Stimulated activated CD4-positive, alpha-beta T cell treated with anti-CD3 and anti-CD28 coated beads, TNF-alpha, amount 100 ng/mL, for 4 hours (primary cell): ENCODE data around the gene TNRC18.
"Not testable (repeated sequence)": the region's sequence is repeated elsewhere in the genome, so short reads cannot be mapped to it uniquely, and the experiment has no call there.

Experiments
- DNase-seq, 3 experiments: peaks; one replicate each; pipeline ENCODE4 v3.0.0-alpha.2; 2020; ENCODE audit warnings: low read depth in 3 of 3

The TNRC18 gene

DNA sequence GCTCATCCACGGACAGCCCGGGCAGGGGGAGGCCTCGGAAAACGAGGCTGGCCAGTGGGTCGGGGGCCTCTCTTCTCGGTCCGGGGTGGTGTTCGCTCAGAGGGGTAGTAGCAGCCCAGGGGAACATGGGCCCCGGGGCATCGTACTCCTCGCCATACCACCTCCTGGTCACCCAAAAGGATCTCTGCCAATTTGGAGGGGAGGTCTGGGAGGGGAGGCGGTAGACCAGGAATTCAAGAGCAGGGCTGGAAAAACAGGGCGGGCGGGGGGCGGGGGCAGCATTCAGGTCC, 73.5 kb downstream of the TNRC18 start:
- no peak for DNase-seq

- no peak for DNase-seq
Measured at GRCh38 chr7:5349437-5350173, 74.0 kb downstream of the TNRC18 start.

DNA sequence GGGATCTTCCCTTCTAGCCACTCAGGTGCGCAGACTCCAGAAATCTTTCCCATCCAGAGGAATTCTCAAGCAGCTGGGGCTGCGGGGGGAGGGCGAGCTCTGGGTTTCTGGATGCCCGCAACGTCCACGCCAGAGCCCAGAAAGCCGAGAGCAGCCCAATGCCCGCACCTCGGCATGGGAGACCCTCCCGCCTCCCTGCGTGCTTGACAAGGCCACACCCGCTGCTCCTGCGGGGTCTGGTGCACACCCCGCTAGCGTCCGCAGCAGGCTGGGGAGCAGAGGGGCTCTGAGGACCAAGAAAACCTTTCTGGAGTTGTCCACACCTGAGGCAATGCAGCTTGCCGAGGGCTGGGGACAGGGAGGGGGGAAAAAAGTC, 74.6 kb downstream of the TNRC18 start:
- no peak for DNase-seq

GRCh38 chr7:5348134-5349004, 75.3 kb downstream of the TNRC18 start:
- no peak for DNase-seq

- DNase-seq, result no peak
Measured at GRCh38 chr7:5345671-5346070, 78.0 kb downstream of the TNRC18 start.

GRCh38 chr7:5345171-5345570, 78.5 kb downstream of the TNRC18 start:
- no peak for DNase-seq

GRCh38 chr7:5344342-5344741, 79.3 kb downstream of the TNRC18 start:
- no peak for DNase-seq

GRCh38 chr7:5343884-5344283, 79.8 kb downstream of the TNRC18 start:
- DNase-seq, result no peak

- no peak for DNase-seq
Measured at GRCh38 chr7:5342631-5343030, 81.0 kb downstream of the TNRC18 start.

- DNase-seq, result no peak
Measured at GRCh38 chr7:5339955-5340354, 83.7 kb downstream of the TNRC18 start.

GRCh38 chr7:5337047-5337446, 86.6 kb downstream of the TNRC18 start:
- no peak for DNase-seq

GRCh38 chr7:5334671-5335070, 89.0 kb downstream of the TNRC18 start:
- DNase-seq, result no peak

DNA sequence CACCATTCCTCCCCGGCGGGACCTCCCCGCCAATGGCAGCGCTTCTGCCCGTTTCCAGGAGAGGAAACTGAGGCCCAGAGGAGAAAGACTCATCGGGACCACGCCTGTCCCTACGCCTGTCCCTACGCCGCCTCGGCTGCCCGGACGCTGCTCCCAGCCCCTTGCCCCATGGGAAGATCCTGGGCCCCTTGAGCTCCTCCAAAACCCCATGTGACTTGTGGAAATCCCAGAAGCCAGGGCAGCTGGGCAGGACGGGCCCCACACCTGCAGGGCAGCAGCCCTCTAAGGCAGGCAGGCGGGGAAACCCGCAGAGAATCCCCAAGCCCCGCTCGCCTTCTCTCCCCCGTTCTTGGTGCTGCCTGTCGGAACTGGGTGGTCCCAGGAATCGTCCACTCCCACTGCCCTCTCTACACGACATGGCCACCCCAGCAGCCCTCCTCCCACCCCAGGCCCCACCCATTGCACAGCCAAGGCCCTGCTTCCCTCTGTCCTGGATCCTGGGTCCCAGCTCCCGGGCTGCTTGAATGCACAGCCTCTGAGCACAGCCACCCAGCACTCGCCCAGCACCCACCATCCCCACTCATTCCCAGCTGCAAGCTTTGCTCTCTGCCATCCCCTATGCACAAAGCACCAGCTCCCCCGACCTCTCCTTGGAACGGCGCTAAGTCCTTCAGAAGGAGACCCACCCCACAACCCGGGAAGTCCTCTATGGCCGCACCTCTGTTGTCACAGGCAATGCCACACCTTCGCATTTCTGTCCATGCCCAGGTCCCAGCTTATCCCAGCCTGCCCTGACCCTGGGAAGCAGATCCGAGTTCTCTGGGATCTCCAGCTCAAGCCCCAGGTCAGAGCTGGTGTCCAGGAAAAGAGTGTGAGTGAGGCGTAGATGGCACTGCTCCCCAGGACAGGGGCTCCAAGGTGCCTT, 90.3 kb downstream of the TNRC18 start:
- DNase-seq, result no peak

DNA sequence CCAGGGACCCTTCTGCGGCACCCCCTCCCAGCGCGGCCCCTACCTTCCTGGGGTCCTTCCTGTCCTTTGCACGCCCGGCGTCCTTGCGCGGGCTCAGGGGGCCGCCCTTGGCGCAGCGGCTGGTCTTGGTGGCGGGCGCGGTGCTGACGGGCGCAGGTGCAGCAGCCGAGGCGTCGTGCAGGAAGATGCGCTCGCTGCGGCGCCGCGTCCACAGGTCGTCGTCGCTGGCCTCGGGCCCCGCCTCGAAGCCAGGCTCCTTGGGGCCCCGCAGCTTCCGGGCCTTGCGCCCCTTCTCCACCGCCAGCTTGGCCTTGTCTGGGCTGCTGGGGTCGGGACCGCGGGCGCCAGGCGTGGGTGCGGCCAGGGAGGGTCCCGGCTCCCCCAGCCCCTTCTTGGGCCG, 91.1 kb downstream of the TNRC18 start:
- no peak for DNase-seq

DNA sequence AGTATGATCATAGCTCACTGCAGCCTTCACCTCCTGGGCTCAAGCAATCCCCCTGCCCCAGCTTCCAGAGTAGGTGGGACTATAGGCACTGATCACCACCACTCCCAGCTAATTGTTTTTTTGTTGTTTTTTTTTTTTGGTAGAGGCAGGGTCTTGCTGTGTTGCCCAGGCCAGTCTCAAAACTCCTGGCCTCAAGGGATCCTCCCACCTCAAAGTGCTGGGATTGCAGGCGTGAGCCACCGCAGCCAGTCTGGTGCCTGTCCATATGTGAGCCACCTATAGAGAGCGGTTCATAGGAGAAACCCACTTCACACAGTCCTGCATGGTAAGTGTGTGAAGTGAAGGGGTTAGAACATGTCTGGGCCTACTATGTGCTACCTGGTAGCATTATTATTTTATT, 93.3 kb downstream of the TNRC18 start:
- no peak for DNase-seq

GRCh38 chr7:5324961-5325360, 98.7 kb downstream of the TNRC18 start:
- no peak for DNase-seq

GRCh38 chr7:5323800-5324781, 99.5 kb downstream of the TNRC18 start:
- DNase-seq, result not testable (repeated sequence)

GRCh38 chr7:5322621-5323410, 100.8 kb downstream of the TNRC18 start:
- no peak for DNase-seq

DNA sequence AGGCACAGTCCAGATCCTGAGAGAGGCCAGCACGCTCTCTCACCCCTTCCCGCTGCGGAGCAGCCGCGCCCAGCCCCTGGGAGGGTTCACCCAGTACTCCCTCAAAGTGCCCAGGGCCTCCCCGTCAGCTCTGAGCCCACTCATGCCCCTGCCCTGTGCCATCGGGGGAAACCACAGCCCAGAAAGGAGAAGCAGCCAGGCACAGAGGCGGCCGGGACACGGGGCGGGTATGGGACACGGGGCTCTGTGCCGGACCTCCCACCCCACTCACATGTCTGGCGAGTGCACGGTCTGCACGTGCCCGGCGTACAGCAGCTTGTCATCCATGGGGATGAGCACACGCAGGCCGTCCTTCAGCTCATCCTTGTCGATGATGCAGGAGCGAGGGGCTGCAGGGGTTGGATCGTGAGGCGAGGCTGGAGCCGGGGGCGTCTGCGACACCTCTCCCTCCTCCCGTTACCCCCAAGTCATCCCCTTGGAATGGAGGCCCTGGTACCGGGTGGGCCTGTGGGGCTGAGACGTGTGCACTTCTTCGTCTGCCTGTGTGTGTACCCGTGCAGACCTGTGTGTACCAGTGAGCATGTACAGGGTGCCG, 102.7 kb downstream of the TNRC18 start:
- DNase-seq, result no peak

DNA sequence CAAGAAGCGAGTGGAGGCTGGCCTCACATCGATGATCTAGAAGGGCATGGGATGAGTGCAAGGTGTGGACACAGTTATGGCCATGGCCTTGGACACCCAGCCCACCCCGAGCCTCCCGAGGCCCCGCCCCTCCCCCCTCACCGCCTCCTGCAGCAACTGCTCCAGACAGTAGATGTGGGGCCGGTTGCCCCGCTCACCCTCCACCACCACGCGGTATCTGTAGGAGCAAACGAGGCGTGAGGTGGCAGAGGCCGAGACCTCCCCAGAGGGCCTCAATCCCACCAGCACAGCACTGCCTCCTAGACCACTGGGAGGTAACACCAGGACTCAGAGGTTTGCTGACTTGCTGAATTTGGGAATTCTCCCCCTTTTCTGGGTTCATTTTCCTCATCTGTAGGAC, 103.2 kb downstream of the TNRC18 start:
- DNase-seq, result no peak
